22Rv1 (cell line): Measurements from ENCODE around the gene TMEM8B.

Source experiments
- CTCF ChIP-seq: fragments of 450-650 bp; IDR thresholded peaks from 2 replicates; pipeline ENCODE4 v1.5.1; 2017; ENCODE audit warnings: mild to moderate bottlenecking
- ZFX ChIP-seq: fragments of 450-650 bp; IDR thresholded peaks from 2 replicates; pipeline ENCODE4 v1.6.1; 2017; ENCODE audit warnings: antibody characterized with exemption, borderline replicate concordance

GRCh38 chr9:35834260-35835215, 5.5 kb downstream of the TMEM8B start:
- TF ChIP-seq CTCF (no peak), ZFX (no peak)
